Neural cell (in vitro differentiated cells): ENCODE data around the gene IFRD1.

Experiments used
- EP300 ChIP-seq: fragments of 450-650 bp; conservative IDR thresholded peaks from 2 replicates; pipeline ENCODE4 v1.6.1; 2014; ENCODE audit warnings: antibody characterized with exemption, mild to moderate bottlenecking, moderate library complexity; ENCODE audit not compliant: poor library complexity, severe bottlenecking
- EZH2 ChIP-seq: fragments of 200-600, 300-800 bp; shearing (Covaris generic), sonication (generic); IDR thresholded peaks from 2 replicates; pipeline ENCODE4 v1.6.1; 2014; ENCODE audit warnings: antibody characterized with exemption, low read length, borderline replicate concordance, mild to moderate bottlenecking; ENCODE audit not compliant: insufficient read depth, poor library complexity, severe bottlenecking
- MXI1 ChIP-seq: fragments of 450-650 bp; conservative IDR thresholded peaks from 2 replicates; pipeline ENCODE4 v1.6.1; 2014; ENCODE audit warnings: antibody characterized with exemption, mild to moderate bottlenecking; ENCODE audit not compliant: poor library complexity, severe bottlenecking
- POLR2AphosphoS5 ChIP-seq: IDR thresholded peaks from 2 replicates; pipeline ENCODE4 v1.6.1; 2012
- RAD21 ChIP-seq: fragments of 450-650 bp; conservative IDR thresholded peaks from 2 replicates; pipeline ENCODE4 v1.6.1; 2014; ENCODE audit warnings: antibody characterized with exemption, mild to moderate bottlenecking, moderate library complexity
- TAF1 ChIP-seq: IDR thresholded peaks from 2 replicates; pipeline ENCODE4 v1.6.1; 2012; ENCODE audit warnings: low read depth
- TF ChIP-seq, protein P1 (sequence below): fragments of 450-650 bp; IDR thresholded peaks from 2 replicates; pipeline ENCODE4 v1.5.1; 2014; ENCODE audit warnings: antibody characterized with exemption, mild to moderate bottlenecking, moderate library complexity; ENCODE audit not compliant: poor library complexity, severe bottlenecking

- TF ChIP-seq, protein P1, sequence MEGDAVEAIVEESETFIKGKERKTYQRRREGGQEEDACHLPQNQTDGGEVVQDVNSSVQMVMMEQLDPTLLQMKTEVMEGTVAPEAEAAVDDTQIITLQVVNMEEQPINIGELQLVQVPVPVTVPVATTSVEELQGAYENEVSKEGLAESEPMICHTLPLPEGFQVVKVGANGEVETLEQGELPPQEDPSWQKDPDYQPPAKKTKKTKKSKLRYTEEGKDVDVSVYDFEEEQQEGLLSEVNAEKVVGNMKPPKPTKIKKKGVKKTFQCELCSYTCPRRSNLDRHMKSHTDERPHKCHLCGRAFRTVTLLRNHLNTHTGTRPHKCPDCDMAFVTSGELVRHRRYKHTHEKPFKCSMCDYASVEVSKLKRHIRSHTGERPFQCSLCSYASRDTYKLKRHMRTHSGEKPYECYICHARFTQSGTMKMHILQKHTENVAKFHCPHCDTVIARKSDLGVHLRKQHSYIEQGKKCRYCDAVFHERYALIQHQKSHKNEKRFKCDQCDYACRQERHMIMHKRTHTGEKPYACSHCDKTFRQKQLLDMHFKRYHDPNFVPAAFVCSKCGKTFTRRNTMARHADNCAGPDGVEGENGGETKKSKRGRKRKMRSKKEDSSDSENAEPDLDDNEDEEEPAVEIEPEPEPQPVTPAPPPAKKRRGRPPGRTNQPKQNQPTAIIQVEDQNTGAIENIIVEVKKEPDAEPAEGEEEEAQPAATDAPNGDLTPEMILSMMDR = no peak
- TF ChIP-seq EZH2 = no peak
- no peak for TF ChIP-seq MXI1
- TF ChIP-seq TAF1 = no peak
- no peak for TF ChIP-seq EP300
- no peak for TF ChIP-seq POLR2AphosphoS5
- TF ChIP-seq RAD21 = no peak
Measured at GRCh38 chr7:112501801-112502503, 51.7 kb downstream of the IFRD1 start.
